Ishikawa (cell line): ENCODE results near the gene GPR15.

Source experiments
- CEBPB ChIP-seq: IDR thresholded peaks from 2 replicates; pipeline ENCODE4 v1.6.1; 2012
- EP300 ChIP-seq: IDR thresholded peaks from 2 replicates; pipeline ENCODE4 v1.6.1; 2012; ENCODE audit warnings: borderline replicate concordance
- FOXM1 ChIP-seq: IDR thresholded peaks from 2 replicates; pipeline ENCODE4 v1.6.1; 2012; ENCODE audit warnings: low read depth, borderline replicate concordance
- MAX ChIP-seq: IDR thresholded peaks from 2 replicates; pipeline ENCODE4 v1.6.1; 2012
- RAD21 ChIP-seq: IDR thresholded peaks from 2 replicates; pipeline ENCODE4 v1.6.1; 2012; ENCODE audit warnings: low read depth
- REST ChIP-seq: IDR thresholded peaks from 2 replicates; pipeline ENCODE4 v1.6.1; 2012; ENCODE audit warnings: low read depth, mild to moderate bottlenecking
- TAF1 ChIP-seq: IDR thresholded peaks from 2 replicates; pipeline ENCODE4 v1.6.1; 2012; ENCODE audit warnings: low read depth, mild to moderate bottlenecking
- TCF12 ChIP-seq: IDR thresholded peaks from 2 replicates; pipeline ENCODE4 v1.6.1; 2012; ENCODE audit warnings: low read depth
- TEAD4 ChIP-seq: IDR thresholded peaks from 2 replicates; pipeline ENCODE4 v1.6.1; 2012
- USF1 ChIP-seq: IDR thresholded peaks from 2 replicates; pipeline ENCODE4 v1.6.1; 2012
- ZBTB7A ChIP-seq: IDR thresholded peaks from 2 replicates; pipeline ENCODE4 v1.6.1; 2012; ENCODE audit warnings: low read depth

DNA sequence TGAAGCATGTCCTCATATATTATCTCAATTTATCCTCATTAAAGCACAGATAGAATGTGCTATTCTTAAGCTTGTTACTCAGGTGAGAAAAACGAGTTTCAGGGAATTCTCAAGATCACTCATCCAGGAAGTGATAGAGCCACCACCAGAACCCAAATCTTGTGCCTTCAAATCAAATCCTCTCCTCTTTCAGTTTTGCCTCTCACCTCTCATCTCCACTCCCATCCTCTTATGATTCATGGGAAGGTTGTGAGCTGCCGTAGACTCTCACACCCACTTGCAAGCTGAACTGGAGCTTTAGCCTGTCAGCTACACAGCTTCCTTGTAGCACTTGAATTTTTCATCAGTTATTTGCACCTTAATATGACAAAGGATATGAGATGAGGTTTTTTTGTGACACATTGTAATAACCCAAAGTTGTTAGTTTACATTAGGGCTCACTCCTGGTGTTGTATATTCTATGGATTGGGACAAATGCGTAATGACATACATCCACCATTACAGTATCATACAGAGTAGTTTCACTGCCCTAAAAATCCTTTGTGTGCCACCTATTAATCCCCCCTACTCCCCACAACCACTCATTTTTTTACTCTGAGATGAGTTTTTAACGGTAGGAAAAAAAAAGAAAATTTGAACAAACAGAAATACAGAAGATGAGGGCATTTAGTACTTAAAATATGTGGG, 25.7 kb downstream of the GPR15 start:
- TF ChIP-seq REST (no peak), MAX (no peak), TEAD4 (no peak), CEBPB (no peak), RAD21 (no peak), ZBTB7A (no peak), EP300 (no peak), USF1 (no peak), FOXM1 (no peak), TAF1 (no peak), TCF12 (no peak)
